ENCODE measurements around the gene GHRL.

- TF ChIP-seq CTCF (IDR thresholded peaks at IDR 0.05; ENCODE audit: low read depth, low read length) (no peak), EZH2phosphoT487 (IDR thresholded peaks at IDR 0.05; ENCODE audit: low read depth) (no peak)
Measured at GRCh38 chr3:10311710-10312109, 19.0 kb upstream of the GHRL start.
